HK-2 (cell line): Measurements from ENCODE around the gene ZNF610.
"Not testable (repeated sequence)": the region's sequence is repeated elsewhere in the genome, so short reads cannot be mapped to it uniquely, and the experiment has no call there.

ENCODE experiments used
- DNase-seq: peaks from one replicate; pipeline ENCODE4 v3.0.0-alpha.2; 2018; ENCODE audit not compliant: unreplicated experiment

Gene ZNF610

DNA sequence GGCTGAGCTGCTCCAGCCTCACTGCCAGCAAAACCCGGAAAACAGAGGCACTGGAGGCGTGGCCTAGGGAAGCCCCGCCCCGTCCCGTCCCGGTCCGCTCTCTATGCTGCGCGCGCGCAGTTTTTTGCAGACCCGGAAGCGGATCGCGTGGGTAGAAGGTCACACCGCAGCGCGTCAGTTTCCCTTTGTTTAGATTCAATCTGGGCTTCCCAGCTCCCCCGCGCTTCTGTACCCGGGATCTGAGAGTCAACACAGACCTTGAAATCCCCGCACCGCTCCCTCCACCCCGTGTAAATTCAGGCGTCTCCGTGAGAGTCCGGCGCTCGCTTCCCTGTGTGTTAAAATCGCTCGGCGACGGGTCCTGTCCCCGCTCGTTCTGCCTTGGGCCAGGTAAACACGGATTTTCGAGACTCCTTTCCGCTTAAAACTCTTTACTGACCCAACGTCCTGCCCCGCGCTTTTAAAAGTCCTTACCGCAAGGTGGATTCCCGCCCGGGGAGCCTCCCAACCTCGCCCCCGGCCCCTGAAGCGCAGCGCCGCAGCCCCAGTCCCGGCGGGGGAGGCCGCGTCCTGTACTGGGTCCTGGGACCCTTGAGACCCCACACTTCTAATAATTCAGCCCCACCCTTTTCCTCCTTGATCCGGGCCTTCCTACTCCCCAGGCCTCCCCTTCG lies at the start of gene ZNF610:
Gene ZNF610 (plus strand): TSS at position 127 of the 674 bp plus-strand sequence. CDS start 12,930 bp downstream, outside the sequence.
- peak; percentile 90 for DNase-seq

DNA sequence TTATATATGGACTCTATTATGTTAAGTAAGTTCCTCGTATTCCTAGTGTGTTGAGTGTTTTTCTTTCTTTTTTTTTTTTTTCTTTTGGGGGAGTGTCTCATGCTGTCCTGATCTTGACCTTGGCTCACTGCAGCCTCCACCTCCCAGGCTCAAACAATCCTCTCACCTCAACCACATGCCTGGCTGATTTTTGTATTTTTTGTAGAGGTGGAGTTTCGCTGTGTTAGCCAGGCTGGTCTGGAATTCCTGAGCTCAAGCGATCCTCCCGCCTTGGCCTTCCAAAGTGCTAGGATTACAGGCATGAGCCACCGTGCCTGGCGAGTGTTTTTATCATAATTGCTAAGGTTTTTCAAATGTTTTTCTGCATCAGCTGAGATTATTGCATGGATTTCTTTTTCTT lies 49.8 kb upstream of the ZNF610 start:
- DNase-seq: no peak

DNA sequence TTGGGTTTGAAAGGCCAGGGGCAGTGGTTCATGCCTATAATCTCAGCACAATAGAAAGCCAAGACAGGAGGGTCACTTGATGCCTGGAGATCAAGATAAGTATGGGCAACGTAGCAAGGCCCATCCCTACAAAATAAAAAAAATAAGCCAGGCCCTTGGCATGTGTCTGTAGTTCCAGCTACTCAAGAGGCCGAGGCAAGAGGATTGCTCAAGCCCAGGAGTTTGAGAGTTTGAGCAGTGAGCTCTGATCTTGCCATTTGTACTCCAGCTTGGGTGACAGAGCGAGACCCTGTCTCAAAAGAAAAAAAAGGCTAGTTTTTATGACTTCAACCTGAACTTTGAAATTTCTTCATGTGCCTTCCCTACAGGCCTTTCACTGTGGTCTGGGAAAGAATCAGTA lies 44.3 kb upstream of the ZNF610 start:
- no peak for DNase-seq

DNA sequence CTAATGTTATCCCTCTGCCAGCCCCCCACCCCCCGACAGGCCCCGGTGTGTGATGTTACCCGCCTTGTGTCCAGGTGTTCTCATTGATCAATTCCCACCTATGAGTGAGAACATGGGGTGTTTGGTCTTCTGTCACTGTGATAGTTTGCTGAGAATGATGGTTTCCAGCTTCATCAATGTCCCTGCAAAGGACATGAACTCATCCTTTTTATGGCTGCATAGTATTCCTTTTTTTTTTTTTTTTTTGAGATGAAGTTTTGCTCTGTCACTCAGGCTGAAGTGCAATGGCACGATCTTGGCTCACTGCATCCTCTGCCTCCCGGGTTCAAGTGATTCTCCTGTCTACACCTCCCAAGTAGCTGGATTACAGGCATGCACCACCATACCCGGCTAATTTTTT lies 43.1 kb upstream of the ZNF610 start:
- not testable (repeated sequence) for DNase-seq

DNA sequence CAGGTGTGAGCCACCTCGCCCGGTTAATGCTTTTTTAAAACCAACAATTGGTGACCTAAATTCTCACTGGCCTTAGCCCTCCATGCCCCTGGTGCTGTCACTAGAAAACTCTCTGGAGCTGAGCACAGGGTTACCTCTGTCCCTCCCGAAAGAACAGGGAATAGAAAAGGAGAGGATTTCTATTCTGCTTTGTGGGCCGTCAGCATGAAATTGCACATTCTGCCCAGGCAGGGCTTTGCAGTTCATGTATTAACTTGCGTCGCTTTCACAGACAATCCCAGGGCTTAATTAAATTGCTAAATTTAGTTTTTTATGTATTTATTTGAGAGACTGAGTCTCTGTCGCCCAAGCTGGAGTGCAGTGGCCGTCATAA lies 39.7 kb upstream of the ZNF610 start:
- no peak for DNase-seq

DNA sequence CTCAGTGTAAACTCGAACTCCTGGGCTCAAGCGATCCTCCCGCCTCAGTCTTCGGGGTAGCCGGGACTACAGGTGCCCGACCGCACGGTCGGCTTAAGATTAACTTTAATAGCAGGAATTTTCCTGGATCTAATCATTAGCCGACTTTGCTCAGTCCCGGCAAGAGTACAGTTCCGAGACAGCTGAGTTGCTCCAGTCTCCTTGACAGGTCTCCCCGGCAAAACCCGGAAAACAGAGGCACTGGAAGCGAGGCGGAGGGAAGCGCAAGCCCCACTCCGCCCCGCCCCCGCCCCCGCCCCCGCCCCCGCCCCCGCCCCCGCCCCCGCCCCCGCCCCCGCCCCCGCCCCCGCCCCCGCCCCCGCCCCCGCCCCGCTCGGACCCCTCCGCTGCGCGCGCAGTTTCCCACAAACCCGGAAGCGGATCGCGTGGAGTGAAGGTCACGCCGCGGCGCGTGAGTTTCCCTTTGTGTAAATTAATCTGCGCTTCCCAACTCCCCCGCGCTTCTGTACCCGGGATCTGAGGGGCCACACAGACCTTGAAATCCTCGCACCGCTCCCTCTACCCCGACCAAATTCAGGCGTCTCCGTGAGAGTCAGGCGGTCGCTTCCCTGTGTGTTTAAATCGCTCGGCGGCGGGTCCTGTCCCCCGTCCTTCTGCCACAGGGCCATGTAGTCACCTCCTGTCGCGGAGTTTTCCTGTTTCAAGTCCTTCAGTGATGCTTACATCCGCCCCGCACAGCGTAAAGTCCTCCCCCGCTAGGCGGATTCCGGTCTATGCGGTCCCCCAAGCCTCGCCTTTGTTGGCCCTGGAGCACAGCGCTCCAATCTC lies 39.1 kb upstream of the ZNF610 start, which contains the start of gene ZNF480:
Gene ZNF480 (plus strand): TSS at position 397 of the 828 bp plus-strand sequence. CDS start 3,244 bp downstream, outside the sequence.
- peak; percentile 74 for DNase-seq

DNA sequence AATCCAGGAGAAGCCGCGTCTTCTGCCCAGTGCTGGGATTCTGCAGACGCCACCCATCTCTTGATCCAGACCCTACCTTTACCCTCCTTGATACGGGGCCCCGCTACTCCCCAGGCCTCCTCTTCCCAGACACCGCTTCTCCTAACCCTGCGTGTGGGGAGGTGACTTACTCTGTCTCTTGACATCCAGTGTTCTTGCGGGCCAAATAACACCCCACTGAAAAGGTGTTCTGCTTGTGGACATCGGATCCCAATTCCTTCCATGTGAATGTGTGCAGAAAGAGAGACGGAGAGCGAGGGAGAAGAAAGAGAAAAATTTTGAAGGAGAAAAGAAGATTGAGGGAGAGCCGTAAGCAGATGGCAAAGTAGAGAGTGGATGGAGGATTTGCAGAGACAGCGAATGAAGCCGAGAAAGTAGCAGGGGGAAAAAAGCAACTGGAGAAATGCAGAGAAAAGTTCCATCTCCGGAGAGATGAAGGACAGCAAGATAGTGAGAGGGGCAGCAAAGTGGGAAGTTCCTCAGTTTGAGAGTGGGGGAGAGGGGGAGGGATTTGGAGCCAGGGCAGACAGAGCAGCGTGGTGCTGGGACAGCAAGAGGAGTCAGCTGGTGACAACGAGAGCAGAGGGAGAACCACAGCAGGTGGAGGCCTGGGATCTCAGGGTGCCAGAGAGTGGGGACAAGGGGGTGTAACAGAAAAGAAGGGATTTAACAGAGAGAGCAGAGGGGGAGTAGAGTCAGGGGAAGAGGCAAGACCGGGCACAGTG lies 38.3 kb upstream of the ZNF610 start:
- no peak for DNase-seq

DNA sequence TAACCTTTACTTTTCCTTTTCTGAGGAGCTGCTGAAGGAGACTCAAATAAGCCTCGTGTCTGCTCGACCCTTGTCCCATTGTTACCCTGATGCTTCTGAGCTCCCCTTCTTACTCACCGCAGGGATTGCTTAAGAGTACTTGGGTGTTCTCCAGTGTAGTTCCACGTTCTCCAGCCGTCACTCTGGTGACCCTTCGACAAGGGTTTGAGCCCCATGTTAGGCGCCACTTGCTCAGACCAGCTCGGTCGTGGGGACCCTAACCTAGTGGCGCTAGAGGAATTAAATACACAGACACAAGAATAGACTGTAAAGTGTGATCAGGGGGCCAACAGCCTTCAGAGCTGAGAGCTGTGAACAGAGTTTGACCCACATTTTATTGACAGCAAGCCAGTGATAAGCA lies 28.8 kb upstream of the ZNF610 start:
- no peak for DNase-seq

DNA sequence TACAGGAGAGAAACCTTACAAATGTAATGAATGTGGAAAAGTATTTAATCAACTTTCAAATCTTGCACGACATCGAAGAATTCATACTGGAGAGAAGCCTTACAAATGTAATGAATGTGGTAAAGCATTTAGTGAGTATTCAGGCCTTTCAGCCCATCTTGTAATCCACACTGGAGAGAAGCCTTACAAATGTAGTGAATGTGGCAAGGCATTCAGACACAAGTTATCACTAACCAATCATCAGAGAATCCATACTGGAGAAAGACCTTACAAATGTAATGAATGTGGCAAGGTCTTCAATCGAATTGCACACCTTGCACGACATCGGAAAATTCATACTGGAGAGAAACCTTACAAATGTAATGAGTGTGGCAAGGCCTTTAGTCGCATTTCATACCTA lies 13.6 kb upstream of the ZNF610 start:
- DNase-seq: no peak

DNA sequence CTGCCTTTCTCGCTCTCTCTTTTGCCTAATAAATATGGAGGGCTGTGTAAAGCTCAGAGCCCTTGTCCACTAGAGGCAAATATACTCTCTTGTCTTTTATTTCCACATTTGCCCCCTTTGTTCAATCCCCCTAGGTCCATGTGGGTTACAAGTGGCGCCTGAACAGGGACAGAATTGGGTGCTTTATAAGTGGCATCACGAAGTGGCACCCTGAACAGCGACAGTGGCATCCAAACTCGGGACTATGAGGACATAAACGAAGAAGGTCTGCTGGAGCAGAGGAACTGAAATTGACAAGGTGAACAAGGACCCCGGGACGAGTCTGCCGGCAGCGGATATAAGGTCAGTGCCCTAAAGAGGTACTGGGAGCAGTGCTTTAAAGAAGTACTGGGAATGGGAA lies 4.3 kb upstream of the ZNF610 start:
- DNase-seq: no peak

DNA sequence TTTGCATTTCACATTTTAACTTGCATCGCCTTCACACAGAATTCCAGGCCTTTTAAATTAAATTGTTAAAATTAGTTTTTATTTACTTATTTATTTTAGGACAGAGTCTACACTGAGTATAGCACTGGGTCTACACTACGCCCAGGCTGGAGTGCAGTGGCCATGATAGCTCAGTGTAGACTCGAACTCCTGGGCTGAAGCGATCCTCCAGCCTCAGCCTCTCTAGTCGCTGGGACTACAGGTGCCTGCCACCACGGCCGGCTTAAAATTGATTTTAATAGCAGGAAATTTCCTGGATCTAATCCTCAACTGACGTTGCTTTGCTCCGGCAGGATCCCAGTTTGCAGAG lies 301 bp upstream of the ZNF610 start:
- DNase-seq: no peak

DNA sequence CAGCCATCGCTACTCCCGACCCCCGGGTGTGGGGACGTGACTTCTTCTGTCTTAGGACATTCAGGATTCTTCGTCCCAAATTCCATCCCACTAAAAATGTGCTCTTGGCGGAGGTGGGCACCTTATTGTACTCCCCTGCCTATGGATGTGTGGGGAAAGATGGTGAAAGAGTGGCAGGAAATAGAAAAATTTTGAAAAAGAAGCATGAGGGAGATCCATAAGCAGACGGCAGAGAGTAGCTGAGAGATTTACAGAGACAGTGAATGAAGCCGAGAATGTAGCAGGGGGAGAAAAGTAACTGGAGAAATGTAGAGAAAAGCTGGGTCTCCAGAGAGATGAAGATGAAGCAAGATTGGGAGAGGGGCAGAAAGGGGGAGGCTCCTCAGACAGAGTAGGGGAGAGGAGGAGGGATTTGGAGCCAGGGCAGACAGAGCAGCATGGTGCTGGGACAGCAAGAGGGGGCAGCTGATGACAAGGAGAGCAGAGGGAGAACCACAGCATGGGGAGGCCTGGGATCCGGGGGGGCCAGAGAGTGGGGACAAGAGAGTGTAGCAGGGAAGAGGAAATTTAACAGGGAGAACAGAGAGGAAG lies 843 bp downstream of the ZNF610 start:
- DNase-seq: peak; percentile 11

DNA sequence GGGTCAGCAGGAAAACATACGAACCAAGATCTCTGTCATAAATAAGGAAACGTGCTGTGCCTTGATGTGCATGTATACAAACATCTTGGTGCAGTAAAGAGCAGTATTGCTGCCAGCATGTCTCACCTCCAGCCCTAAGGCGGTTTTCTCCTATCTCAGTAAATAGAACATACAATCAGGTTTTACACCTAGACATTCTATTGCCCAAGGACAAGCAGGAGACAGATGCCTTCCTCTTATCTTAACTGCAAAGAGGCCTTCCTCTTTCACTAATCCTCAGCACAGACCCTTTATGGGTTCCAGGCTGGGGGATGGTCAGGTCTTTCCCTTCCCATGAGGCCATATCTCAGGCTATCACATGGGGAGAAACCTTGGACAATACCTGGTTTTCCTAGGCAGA lies 3.0 kb downstream of the ZNF610 start:
- not testable (repeated sequence) for DNase-seq

DNA sequence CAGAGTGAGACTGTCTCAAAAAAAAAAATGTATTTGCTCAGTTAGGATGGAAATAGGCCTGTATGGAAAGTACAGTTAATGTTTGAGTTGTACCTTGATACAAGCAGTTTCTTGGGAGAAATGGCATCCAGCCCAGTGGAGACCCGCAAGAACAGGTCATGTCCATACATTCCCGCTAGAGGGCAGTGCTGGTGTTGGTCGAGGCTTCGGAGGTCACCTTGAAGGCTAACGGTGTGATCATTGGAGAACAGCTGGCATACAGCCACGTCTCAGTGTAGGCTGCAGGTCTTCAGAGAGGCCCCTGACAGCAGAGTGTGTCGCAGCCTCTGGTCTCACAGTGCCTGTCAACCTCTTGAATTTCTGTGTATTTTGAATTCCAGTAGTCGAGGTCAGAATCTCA lies 7.5 kb downstream of the ZNF610 start:
- DNase-seq: no peak

DNA sequence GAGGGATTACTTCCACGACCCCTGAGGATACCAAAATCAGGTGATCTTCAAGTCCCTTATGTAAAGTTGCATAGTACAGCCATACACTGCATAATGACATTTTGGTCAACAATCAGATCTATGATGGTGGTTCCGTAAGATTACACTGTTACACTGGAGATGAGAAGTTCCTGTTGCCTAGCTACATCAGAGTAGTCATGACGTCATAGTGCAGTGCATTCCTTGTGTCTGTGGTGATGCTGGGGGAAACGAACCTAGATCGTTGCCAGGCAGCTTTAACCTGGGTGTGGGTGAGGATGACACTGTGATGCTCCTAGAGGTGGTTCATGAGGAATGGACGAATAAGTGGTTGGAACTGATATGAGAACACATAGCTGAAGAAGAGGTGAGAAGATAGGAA lies 9.1 kb downstream of the ZNF610 start:
- DNase-seq: no peak

DNA sequence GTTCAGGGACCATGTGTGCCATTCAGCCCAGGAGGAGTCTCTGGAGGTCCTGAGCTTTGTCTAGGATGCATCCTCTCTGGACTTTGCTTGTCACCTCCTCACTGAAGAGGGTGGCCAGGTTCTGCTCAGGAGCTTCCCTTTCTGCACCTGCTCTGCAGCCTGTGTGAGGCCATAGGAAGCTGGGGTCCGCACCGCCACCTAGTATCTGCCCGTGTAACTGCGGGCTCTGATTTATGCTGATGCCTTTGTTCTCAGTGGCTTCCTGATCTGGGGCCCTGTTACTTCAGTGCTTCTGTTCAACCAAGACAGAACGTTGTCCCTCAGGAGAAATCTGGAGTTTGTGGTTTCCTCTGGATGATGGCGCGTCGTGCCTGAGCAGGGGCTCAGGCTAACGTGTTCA lies 15.5 kb downstream of the ZNF610 start:
- no peak for DNase-seq

DNA sequence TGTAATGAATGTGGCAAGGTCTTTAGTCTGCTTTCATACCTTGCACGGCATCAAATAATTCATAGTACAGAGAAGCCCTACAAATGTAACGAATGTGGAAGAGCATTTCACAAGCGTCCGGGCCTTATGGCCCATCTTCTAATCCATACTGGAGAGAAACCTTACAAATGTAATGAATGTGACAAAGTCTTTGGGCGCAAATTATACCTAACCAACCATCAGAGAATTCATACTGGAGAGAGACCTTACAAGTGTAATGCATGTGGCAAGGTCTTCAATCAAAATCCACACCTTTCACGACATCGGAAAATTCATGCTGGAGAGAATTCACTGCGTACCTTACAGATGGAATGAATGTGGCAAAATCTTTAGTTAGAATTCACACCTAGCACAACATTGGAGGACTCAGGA lies 30.4 kb downstream of the ZNF610 start:
- DNase-seq: no peak

DNA sequence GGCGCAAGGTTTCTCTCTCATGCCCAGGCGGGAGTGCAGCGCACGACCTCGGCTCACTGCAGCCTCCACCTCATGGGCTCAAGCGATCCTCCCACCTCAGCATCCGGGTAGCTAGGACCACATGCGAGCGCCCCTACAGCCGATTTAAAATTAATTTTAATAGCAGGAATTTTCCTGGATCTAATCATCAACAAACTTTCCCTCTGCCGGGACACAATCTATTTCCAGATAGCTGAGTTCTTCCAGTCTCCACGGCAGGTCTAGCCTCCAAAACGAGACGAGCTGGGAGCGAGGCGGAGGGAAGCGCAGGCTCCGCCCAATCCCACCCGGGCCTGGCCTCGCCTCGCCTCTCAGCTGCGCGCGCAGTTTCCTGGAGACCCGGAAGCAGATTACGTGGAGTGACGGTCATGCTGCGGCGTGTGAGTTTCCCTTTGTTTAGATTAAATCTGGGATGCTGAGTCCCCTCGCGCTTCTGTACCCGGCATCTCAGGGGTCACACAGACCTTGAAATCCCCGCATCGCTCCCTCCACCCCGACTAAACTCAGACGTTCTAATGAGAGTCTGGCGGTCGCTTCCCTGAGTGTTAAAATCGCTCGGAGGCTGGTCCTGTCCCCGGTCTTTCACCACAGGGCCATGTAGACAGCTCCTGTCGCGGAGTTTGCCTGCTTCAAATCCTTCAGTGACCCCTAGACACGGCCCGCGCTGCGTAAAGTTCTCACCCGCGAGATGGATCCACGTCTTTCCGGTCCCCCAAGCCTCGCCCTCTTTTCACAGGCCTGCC lies 33.7 kb downstream of the ZNF610 start, which contains the start of gene ZNF880:
Gene ZNF880 (plus strand): TSS at position 365 of the 782 bp plus-strand sequence. CDS start 43 bp downstream, at position 408.
- peak; percentile 92 for DNase-seq

DNA sequence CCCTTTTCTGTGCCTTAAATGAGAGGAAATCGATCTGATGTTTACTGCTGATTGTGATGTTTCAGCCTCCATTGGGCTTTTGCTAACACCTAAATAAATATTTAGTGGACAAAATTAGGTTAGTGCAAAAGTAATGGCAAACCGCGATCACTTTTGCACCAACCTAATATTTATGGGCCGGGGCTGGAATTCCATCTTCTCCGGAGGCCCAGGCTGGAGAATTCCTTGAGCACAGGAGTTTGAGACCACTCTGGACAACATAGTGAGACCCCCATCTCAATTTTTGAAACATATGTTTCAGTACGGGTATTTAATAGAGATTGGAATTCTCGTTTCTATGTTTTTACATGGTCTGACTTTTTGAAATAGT lies 34.3 kb downstream of the ZNF610 start:
- no peak for DNase-seq

DNA sequence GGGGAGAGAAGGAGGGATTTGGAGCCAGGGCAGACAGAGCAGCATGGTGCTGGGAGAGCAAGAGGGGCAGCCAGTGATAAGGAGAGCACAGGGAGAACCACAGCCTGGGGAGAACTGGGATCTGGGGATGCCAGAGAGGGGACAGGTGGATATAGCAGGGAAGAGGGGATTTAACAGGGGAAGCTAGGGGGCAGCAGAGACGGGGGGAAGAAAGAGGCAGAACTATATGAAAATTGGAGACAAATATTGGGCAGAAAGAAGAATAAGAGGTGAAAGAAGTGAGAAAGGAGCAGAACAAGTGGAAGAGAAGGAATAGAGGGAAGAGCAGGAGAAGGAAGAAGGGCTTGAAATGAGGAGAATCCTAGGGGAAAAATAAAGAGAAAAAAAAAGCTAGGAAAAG lies 55.1 kb downstream of the ZNF610 start:
- no peak for DNase-seq
